Measurements from ENCODE around the gene GALNT18. TPM values are rescaled to one million over a fixed set of nuclear protein-coding genes. Genes with fewer than 3 reads are reported as not detected.
A peak's percentile ranks its signal among the peaks of the same experiment; 100 is the strongest.
"Not testable (repeated sequence)": the region's sequence is repeated elsewhere in the genome, so short reads cannot be mapped to it uniquely, and the experiment has no call there.

Gene GALNT18
- total and polyA plus RNA-seq, 8 donors = 2.0 to 8.9 (median 4.7) TPM

DNA sequence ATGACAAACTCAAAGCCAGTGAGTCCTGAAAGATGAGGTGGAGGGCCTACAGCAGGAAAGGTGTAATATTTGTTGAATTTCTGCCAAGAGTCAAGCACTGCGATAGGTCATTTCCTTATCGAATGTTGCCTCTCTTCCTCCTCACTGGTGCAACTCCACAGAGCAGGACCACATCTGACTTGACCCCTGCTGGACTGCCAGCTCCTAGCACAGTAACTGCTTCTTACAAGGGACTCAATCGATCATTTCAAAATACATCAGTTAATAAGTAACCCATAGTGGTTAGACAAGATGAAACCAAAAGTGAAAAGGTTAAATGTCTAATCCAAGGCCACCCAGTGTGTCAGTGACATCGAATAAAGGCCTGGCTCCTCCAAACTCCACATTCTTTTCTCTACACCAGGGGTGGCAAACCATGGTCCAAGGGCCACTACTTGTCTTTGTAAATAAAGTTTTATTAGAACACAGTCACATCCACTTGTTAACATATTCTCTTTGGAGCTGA lies 170.3 kb downstream of the GALNT18 start:
- peaks cover 0 to 9% (median 0%) of the 10 kb centered on the region in 3 donors for H3K4me1 ChIP-seq
- no peak overlapping the region for H3K27ac ChIP-seq
- ATAC-seq = peak; percentile 28 to 67 (median 60)
- H3K27me3 ChIP-seq = no peaks in the 10 kb centered on the region
- H3K4me3 ChIP-seq = no peak overlapping the region
- H3K9me3 ChIP-seq = no peaks in the 10 kb centered on the region
- no peak for DNase-seq
- WGBS, 2 donors = 24 to 27% methylated on average over 4 of the region's 4 CpGs
- intact Hi-C loops (cut with DNase I) = no loop called here
- TF ChIP-seq, protein P1, sequence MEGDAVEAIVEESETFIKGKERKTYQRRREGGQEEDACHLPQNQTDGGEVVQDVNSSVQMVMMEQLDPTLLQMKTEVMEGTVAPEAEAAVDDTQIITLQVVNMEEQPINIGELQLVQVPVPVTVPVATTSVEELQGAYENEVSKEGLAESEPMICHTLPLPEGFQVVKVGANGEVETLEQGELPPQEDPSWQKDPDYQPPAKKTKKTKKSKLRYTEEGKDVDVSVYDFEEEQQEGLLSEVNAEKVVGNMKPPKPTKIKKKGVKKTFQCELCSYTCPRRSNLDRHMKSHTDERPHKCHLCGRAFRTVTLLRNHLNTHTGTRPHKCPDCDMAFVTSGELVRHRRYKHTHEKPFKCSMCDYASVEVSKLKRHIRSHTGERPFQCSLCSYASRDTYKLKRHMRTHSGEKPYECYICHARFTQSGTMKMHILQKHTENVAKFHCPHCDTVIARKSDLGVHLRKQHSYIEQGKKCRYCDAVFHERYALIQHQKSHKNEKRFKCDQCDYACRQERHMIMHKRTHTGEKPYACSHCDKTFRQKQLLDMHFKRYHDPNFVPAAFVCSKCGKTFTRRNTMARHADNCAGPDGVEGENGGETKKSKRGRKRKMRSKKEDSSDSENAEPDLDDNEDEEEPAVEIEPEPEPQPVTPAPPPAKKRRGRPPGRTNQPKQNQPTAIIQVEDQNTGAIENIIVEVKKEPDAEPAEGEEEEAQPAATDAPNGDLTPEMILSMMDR (IDR thresholded peaks at IDR 0.05) = no peak
- FAIRE-seq = no peak
- H3K36me3 ChIP-seq = no peaks in the 10 kb centered on the region

- intact Hi-C loops (cut with DNase I) = no loop called here
- Histone ChIP-seq H3K4me1 (peaks cover 0 to 9% (median 0%) of the 10 kb centered on the region in 3 donors), H3K27ac (no peak overlapping the region), H3K36me3 (no peaks in the 10 kb centered on the region), H3K4me3 (no peak overlapping the region), H3K27me3 (no peaks in the 10 kb centered on the region), H3K9me3 (no peaks in the 10 kb centered on the region)
- TF ChIP-seq, protein P1 (IDR thresholded peaks at IDR 0.05) = no peak
- FAIRE-seq (peak; percentile 34), DNase-seq (no peak), ATAC-seq (no peak)
- 67 to 72% methylated on average over 5 of the region's 5 CpGs for WGBS, 2 donors
Measured at GRCh38 chr11:11450744-11451362, 171.0 kb downstream of the GALNT18 start.

GRCh38 chr11:11449327-11449726 lies 172.5 kb downstream of the GALNT18 start:
- Histone ChIP-seq H3K4me1 (peaks cover 0 to 9% (median 0%) of the 10 kb centered on the region in 3 donors), H3K36me3 (no peaks in the 10 kb centered on the region), H3K4me3 (no peak overlapping the region), H3K9me3 (no peaks in the 10 kb centered on the region), H3K27ac (no peak overlapping the region), H3K27me3 (no peaks in the 10 kb centered on the region)
- intact Hi-C loops (cut with DNase I) = no loop called here
- TF ChIP-seq, protein P1 (IDR thresholded peaks at IDR 0.05) = no peak
- peak in 1 of 4 donors; percentile 62 for ATAC-seq
- DNase-seq = no peak
- FAIRE-seq = no peak
- 72 to 83% methylated on average over 3 of the region's 3 CpGs for WGBS, 2 donors

DNA sequence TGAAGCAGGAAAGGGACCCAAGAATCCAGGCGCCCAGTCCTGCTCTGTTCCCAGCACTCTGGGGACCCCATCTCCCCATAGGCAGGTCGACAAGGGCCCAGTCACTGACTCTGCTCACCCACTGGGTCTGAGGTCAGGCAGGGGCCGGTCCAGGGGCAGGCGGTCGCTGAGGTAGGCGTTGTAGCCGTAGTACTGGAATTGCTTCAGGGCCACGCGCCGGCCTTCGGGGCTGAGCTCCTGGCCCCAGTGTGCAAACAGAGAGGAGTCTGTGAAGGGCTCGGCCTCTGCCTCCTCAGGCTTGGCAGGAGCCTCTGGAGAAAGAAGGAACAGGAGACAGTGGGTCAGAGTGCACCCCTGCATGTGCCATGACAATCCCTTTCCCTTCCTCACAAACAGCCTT lies 173.2 kb downstream of the GALNT18 start:
- H3K4me1 ChIP-seq = peaks cover 0 to 9% (median 0%) of the 10 kb centered on the region in 3 donors
- no peaks in the 10 kb centered on the region for H3K36me3 ChIP-seq
- DNase-seq = no peak
- FAIRE-seq = no peak
- no peak overlapping the region for H3K27ac ChIP-seq
- ATAC-seq = no peak
- no peaks in the 10 kb centered on the region for H3K27me3 ChIP-seq
- WGBS, 2 donors = 90 to 91% methylated on average over 12 of the region's 12 CpGs
- TF ChIP-seq, protein P1 (IDR thresholded peaks at IDR 0.05) = no peak
- intact Hi-C loops (cut with DNase I) = no loop called here
- H3K4me3 ChIP-seq = no peak overlapping the region
- H3K9me3 ChIP-seq = no peaks in the 10 kb centered on the region

DNA sequence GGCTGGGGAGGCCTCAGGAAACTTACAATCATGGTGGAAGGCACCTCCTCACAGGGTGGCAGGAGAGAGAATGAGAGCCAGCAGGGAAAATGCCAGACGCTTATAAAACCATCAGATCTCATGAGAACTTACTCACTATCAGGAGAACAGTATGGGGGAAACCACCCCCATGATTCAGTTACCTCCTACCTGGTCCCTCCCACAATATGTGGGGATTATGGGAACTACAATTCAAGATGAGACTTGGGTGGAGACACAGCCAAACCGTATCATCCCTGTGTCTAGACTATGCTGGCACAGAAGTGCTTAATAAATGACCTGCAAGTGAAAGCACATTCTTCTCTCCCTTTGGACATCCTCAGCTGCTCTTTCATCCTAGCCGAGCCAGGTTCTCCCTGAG lies 174.2 kb downstream of the GALNT18 start:
- H3K4me3 ChIP-seq; intact Hi-C loops (cut with DNase I); DNase-seq; ATAC-seq; H3K27me3 ChIP-seq; H3K36me3 ChIP-seq; H3K4me1 ChIP-seq; H3K9me3 ChIP-seq; FAIRE-seq; H3K27ac ChIP-seq: not testable (repeated sequence)
- WGBS, 2 donors = 81 to 85% methylated on average over 3 of the region's 3 CpGs

Data from pancreas (tissue), 10 donors.